Right lobe of liver (tissue), 4 donors: ENCODE results near the gene PDCL2.

Experiments used
- CTCF ChIP-seq, 4 donors: fragments of 200-600 bp in 3 of 4; fragments of 450-650 bp in 1 of 4; IDR thresholded peaks; one replicate each; pipeline versions ENCODE4 v1.5.1 to v1.8.0; 2016 to 2022; ENCODE audit warnings: antibody characterized with exemption in 4 of 4, mild to moderate bottlenecking in 2 of 4
- POLR2A ChIP-seq: fragments of 450-650 bp; IDR thresholded peaks from one replicate; pipeline ENCODE4 v1.6.1; 2017; ENCODE audit warnings: antibody characterized with exemption, mild to moderate bottlenecking
- donor health status: DM: no; HTN: no; CAD: no.
- donor health status: DM: no; HTN: no; CAD: no.
- donor health status: DM: no; HTN: yes; CAD: no.

GRCh38 chr4:55611358-55612059 is 19.5 kb upstream of the PDCL2 start:
- TF ChIP-seq CTCF (IDR thresholded peaks at IDR 0.05) (no peak), POLR2A (no peak)
